Adipose tissue (tissue), 3 donors: ENCODE results near the gene MAML2. TPM values are rescaled to one million over a fixed set of nuclear protein-coding genes. Genes with fewer than 3 reads are reported as not detected.

Experiments used
- H3K27ac ChIP-seq: one replicate; pipeline ENCODE4 v1.5.1; 2013; ENCODE audit warnings: low read depth, low read length
- WGBS, 3 donors: extraction: QIAGEN DNeasy Blood & Tissue Kit; methylation state at CpG; one replicate each; pipeline ENCODE4 v1.1.7; 2013; 5-methylcytosine and 5-hydroxymethylcytosine counted together
- polyA plus RNA-seq, 3 donors: library from polyadenylated mRNA; stranded (reverse); fragments of 200-250 nt; gene quantifications; one replicate each; pipeline ENCODE4 v1.2.3, GENCODE V29; 2013
- donor health status: healthy with polysubstance abuse.
- donor health status: Bipolar disorder and iron deficiency.
- donor health status: healthy.

The MAML2 gene
- polyA plus RNA-seq, 3 donors: 1.8 to 8.7 (median 5.4) TPM

DNA sequence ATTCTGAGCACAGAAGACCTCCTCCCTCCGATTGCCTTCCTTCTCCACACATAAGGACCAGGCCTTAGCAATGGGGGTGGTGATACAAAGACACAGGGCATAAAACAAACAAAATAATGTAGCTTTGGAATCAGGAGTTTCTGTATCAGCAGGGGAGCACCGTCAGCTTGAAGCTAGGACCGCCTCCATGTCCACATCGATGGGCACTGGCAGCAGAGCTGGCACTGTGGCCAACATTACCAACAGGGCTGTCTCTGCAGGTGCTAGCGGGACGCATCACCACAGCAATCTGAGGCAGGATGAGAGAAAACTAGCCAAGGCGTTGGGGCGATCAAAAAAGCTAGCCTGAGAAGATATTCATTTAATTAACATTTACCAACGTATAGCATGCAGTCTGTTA, 201.4 kb downstream of the MAML2 start:
- no peak overlapping the region for H3K27ac ChIP-seq
- 88 to 97% (median 97%) methylated on average over 9 of the region's 9 CpGs for WGBS, 3 donors

DNA sequence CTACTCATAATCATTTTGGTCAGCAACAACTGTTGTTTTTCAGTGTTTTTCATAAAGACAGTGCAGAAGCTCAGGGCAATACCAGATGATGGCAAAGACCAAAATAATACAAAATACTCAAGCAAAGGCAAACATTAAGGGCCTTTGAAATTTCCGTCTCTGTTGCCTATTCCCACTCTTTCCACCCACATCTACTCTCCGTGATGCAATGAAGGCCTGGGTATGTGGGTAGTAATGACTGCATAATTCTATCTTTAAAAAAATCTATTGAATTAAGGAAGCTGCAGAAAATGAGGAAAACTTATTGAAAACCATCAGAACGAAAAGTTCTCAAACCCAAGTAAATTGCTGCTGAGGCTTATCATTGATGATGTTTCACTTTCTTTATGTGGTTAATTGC, 203.3 kb downstream of the MAML2 start:
- 78 to 87% (median 86%) methylated on average over 3 of the region's 3 CpGs for WGBS, 3 donors
- H3K27ac ChIP-seq: no peak overlapping the region

DNA sequence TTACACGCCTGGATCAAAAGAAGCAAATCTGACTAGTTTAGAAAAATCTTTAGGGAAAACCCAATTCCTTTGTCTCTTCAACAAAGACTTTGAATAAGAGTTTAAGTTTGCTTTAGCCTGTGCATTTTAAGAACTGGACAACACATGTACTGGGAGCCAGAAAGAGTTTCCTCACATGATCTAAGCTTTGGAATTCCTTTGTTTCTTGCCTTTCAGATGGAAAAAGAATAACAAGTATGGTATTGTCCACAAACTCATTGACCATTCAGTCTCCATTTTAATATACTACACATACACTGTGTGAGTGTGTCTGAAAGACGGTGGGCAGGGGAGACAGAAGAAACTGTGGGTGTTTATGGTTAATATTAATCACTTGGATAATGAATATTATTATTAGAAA, 205.6 kb downstream of the MAML2 start:
- 70 to 82% (median 76%) methylated on average over 2 of the region's 2 CpGs for WGBS, 3 donors
- H3K27ac ChIP-seq: no peak overlapping the region

DNA sequence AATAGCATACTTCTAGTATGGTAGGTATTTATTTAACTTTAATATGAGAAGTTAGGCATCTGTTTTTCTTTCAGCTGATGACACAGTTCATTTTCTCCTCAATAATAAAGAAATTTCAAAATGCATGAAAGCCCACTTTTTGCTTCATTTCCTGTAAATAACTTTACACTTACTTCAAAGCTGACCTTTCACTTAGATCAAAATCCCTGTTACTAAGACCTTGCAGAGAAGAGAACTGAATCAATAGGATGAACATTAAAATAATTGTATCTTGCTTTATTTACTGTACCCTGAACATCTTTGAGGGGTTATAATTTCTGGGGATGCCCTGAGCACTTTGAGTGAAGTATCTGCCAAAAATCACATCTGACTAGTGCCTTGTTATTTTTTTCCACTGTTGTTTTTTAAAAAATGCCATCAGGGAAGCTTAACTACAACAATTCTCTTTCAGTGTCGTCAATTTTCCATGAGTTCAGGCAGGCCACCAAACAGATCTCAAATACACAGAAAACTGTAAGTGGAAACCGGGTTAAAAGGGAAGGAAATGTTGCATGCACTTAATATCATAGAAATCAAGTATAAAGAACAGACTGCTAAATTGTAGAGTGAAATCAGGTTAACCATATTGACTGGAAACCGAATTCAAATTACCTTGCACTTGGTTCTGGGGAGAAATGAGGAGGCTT, 206.2 kb downstream of the MAML2 start:
- WGBS, 3 donors: 33 to 59% (median 38%) methylated on average over 3 of the region's 3 CpGs

DNA sequence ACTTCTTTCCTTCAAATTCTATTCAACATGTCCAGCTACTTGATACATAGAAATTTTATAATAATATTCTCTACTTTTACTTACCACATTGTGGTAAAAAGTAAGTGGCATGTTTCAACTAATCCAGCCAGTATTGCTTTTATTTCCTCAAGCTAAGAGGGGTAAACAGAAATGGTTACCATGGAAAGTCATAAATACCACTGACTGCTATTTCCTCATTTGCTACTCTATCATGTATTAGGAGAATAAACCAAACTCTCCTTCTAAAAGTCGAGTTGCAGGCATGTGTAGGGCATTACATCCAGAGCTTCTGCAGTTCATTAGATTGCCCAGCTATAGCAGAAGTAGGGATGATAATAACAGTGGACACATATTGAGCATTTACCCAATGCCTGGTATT, 208.4 kb downstream of the MAML2 start:
- 0 to 9% (median 4%) methylated on average over 1 of the region's 1 CpG for WGBS, 3 donors
- no peak overlapping the region for H3K27ac ChIP-seq

More for the DNA sequence above, 206.2 kb downstream of the MAML2 start:
- no peak overlapping the region for H3K27ac ChIP-seq

DNA sequence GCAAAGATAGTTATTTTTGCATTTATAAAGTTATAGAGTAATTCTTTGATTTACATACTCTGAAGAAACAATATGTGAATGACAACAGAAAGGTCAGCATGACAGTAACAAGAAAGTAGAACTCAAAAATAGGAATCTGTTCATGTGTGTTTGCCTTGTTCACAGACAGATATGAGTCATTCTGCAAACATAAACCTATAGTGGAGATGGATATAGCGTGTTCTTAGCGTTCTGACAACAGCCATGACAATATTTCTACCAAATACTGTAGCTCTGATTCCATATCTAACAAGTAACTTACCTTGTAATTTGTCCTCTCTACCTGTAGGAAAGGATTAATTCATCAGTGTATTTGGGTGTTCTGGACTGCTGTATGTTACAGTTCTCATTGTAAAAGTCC, 210.6 kb downstream of the MAML2 start:
- WGBS, 3 donors: 83 to 98% (median 95%) methylated on average over 2 of the region's 2 CpGs
- no peak overlapping the region for H3K27ac ChIP-seq

DNA sequence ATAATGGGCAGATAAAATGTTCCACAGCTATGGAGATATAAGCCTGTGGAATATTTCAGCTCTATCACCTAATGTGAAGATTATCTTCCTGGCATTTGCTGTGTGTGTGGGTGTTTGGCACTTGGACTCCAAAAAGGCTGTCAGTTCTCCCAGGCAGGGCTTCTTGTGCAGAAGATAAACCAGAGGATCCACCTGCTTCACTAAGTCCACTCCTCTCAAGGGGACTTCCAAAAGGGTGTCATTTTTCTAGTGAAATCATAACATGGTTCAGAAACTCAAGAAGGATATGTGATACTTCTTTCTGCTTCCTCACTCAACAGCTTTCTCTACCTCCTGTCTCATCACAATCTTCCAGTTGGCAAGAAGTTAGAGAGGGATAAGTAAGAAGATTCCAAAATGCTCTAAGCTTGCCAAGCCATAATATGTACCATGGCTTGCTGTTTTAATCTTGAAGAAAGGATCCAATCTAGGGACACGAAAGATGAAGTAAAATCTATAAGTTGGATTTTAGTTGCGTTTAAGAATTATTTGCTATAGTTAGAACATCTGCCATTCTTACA, 212.9 kb downstream of the MAML2 start:
- H3K27ac ChIP-seq: no peak overlapping the region
- 74 to 94% (median 93%) methylated on average over 2 of the region's 2 CpGs for WGBS, 3 donors

DNA sequence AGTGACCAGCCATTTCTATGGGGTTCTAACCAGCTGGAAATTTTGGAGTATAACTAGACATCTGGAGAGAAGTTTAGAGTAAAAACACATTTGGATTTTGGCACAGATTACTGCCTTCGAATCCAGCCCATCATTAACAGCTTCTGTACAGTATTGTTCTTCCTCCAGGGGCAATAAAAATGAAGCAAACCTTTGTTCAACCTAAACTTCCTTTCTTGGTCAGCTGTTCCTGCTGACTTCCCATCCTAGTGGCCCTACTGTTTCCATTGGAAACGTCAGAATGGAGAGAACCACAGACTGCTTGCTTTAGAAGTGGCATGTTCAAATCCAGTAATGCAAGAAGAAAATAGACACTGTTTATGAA, 215.4 kb downstream of the MAML2 start:
- no peak overlapping the region for H3K27ac ChIP-seq
- 15 to 32% (median 25%) methylated on average over 2 of the region's 2 CpGs for WGBS, 3 donors

DNA sequence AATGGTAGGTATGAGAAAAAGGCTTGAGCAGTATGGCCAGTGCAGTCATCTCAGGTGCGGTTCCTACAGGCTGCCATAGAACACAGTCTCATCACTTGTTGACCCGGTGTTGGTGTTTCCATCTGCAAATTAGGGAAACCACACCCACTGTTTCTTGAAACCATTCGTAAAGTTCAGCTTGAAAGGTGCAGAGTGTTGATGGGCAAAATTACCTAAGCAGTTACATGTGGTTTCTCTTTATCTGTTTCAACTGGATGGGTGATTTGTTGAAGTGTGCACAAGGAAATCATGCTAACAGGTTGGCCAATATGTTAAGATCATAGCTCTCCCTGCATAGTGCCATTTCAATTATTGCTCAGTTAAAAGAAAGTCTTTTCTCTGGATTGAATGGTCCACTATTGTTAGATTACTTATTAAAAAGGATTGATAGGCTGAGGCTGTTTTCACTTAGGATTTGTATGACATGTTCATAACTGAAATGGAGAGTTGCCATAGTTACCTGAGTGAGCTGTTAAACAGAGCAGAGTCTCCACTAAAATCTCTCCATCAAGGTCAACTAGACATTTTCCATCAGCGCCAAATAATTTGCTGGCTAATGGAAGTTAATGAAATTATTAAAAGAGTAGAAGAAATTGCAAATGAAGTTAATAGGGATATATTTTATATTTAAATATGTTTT, 215.9 kb downstream of the MAML2 start:
- WGBS, 3 donors: 68 to 79% (median 70%) methylated on average over 4 of the region's 4 CpGs
- no peak overlapping the region for H3K27ac ChIP-seq

DNA sequence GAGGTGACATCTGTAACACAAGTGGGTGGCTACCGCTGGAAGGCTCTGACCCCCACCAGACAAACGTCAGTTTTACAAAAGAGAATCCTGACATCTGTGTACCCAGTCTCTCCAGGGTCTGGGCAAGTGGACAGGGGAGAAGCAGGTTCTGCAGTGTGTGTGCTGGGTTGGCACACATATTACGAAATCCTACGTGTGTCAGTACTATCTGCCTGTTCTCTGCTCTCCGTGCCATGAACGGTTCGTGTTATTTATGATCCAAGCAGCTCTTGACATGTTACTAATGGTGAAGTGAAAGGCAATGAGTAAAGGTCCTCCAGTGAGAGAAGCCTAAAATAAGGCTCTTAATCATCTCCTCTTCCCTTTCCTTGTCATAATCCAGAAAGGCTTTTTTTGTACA, 217.6 kb downstream of the MAML2 start:
- 36 to 80% (median 68%) methylated on average over 7 of the region's 7 CpGs for WGBS, 3 donors
- H3K27ac ChIP-seq: no peak overlapping the region

DNA sequence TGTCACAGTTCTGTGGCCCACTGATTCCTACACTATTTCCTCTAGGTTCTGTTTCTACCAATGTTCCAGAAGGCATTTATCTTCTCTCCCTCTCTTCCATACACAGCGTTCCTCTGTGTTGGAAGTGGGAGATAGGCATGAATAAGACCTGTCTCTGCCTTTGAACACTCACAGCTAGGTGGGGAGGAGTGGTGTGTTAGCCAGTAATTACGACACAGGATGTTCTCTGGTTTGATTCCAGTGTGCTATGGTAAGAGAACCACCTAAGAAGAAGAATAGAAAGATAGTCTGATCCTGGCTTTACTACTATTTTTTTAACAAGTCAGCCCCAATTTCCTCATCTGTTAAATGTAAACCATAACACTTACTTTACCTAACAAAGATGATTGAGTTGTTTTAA, 218.8 kb downstream of the MAML2 start:
- no peak overlapping the region for H3K27ac ChIP-seq
- 72 to 90% (median 85%) methylated on average over 2 of the region's 2 CpGs for WGBS, 3 donors

DNA sequence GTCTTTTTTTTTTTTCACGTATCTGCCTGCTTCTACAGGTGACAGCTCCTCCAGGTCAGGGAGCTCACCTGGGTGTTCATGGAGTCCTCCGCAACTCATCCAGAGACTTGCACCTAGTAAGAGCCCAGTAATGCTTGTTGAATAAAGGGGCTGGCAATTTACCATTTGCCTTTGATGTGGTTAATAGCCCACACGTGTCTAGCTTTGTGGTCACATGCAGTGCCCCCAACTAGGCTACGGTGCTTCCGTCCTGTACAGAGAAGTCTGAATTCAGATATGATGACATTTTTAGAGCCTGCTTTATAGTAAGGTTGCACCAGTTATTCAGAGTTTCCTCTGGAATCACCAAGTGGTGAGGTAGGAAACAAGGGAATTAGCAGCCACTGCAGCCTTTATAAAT, 219.7 kb downstream of the MAML2 start:
- no peak overlapping the region for H3K27ac ChIP-seq
- WGBS, 3 donors: 76 to 88% (median 82%) methylated on average over 5 of the region's 5 CpGs

DNA sequence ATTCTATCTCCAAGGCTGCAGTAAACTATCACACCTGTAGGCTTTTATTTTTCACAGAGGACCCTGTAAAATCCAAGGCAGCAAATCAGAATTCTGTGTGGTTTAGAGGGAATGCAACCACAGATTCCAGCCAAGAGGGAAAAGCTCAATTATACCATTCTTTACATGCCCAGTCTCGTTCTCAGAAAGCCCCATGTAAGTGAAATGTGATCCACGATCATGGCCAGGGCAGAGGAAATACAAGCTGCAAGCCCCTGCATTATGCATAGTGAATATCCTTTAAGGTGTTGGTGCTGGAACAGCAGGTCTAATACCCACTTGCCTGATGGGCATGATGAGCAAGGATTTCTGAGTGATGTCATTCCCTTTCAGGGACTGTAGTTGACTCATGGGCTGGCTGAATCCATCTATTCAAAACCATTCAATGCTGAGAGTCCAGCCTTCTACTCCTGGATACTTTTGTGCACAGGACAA, 220.4 kb downstream of the MAML2 start:
- WGBS, 3 donors: 56 to 92% (median 88%) methylated on average over 2 of the region's 2 CpGs
- H3K27ac ChIP-seq: no peak overlapping the region

DNA sequence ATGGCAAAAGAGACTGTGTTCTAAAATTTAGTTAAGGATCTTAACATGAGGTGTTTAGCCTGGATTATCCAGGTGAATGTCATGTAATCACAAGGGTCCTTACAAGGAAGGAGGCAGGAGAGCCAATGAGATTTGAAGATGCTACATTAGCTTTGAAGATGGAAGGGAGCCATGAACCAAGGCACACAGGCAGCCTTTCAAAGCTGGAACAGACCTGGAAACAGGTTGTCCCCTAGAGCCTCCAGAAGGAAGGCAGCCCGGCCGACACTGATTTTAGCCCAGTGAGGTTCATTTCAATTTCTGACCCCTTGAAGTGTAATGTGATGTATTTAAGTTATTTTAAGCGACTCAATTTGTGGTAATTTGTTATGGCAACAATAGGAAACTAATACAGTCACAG, 223.8 kb downstream of the MAML2 start:
- WGBS, 3 donors: 58 to 83% (median 82%) methylated on average over 3 of the region's 3 CpGs
- no peak overlapping the region for H3K27ac ChIP-seq

DNA sequence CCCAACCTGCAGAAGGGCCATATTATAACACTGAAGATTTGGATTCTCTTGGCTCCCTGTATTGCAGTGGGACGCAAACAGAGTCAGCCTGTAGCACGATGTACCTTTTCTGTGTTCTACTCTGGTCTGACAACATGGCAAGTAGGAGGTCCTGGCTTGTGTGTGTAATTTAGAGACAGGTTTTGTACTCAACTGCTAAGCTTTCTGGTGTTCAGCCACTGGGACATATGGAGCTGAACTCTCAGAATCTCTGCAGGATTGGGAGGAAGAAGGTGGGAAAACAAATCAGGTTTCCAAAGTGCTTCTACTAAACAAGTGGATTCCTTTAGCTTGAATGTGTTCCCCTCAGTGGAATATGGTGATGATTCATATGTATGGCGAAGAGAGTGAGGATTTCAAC, 226.6 kb downstream of the MAML2 start:
- 75 to 97% (median 94%) methylated on average over 3 of the region's 3 CpGs for WGBS, 3 donors
- no peak overlapping the region for H3K27ac ChIP-seq

DNA sequence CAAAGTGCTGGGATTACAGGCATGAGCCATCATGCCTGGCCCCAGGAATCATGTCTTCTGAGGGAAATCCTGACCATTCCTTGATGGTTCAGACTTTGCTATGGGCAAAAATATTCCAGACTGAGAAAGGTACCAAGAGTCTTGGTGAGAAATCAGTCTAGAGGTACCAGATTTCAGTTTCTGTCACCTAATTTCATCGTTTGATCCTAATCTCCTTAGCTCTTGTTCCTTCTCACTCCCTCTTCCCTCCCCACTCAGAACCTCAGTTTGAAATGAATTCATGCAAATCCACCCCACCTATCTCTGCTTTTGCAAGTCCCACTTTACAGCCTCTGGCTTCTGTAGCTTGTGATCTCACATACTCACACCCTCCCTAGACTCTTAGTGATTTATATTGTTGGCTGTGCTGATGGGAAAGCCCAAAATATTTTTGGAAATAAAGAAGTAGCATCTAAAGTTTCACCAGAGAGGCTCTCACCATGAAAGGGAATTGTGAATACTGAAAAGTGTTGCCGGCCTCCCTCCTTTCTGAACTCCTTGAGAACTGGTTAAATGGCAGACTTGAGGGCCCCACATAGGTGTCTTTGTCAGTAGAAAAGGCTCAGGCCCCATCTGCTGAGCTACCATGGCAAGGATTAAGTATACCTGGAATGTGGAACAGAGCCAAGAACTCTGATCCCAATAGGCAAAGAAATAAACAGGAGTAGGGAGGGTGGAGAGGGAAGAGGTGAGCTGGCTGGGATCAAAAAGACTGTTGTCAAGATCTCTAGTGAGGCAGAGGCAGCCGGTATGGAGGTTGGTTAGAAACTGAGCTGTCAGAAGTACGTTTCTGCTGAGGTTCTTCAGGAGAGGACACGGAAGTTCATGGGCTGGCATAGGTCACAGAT, 228.6 kb downstream of the MAML2 start:
- H3K27ac ChIP-seq: no peak overlapping the region
- 62 to 79% (median 76%) methylated on average over 5 of the region's 5 CpGs for WGBS, 3 donors

DNA sequence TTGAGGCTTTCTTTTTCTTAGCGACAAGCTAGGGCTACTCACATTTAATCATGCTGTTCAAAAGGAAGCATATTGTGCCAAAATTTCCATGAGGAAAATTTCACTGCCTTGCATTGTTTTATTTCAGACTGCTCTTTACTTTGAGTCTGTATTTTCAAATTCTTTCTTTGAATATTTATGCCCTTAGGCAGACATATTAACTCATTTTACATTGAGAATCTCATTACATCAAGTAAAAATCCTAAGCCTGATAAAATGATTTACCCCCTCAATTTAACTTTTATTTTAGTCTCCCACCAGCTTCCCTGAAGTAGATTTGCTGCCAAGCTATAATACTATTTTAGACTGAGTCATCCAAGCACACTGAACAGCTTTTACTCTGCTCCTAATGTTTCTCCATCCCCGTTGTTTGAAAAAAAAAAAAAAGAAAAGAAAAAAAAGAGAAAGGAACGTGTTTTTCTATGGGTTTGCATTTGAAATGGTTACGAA, 229.8 kb downstream of the MAML2 start:
- H3K27ac ChIP-seq: no peak overlapping the region
- 31 to 55% (median 52%) methylated on average over 4 of the region's 4 CpGs for WGBS, 3 donors

DNA sequence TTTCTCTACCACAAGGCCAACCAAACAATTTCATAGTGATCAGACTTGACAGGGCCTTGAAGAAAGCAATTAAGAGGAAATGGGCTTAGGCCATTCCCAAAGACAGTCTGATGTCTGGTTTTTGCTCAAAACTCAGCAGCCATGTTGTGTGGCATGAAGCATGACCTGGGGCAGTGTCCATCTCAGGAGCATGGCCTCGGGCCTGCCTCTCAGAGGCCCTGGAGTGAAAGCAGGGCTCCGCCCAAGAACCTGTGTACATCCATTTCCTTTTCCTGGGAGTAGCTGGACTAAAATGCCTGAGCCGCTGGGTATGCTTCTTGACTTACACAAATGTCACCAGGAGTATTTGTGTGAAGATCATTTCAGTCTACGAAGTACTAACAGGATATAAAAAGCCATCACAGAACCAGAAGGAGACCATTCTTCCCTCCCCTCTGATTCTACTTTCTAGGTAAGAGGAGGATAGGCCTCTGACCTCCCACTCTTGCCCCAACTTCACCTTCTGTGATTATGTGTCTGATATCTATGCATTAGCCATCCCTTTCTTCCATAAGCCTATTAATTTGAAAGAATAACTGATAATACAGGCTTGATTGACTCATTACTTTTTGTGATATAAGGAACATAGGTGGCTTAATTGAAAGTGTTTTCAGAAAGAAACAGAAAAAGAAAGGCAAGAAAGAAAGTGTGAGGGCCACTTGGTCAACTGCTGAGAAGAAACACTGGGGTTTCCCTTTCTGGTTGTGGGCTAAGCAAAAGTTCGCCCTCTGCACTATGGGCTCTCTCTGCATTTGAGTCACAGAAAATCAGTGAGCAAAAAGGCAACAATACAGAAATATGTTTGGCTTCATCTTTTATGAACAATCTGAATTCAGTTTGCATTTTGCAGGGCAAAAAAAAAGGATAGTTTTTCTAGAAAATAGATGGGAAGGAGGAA, 230.5 kb downstream of the MAML2 start:
- WGBS, 3 donors: 82 to 90% (median 86%) methylated on average over 5 of the region's 5 CpGs
- no peak overlapping the region for H3K27ac ChIP-seq
